GM18873 (cell line): Measurements from ENCODE around the gene TMCO5A.

Source experiments
- ATAC-seq: cut with Tn5 transposase; IDR thresholded peaks from one replicate; pipeline ENCODE4 v1.9.1; 2021; ENCODE audit warnings: mild to moderate bottlenecking, moderate library complexity, moderate number of reproducible peaks; ENCODE audit not compliant: unreplicated experiment, low FRiP score

The TMCO5A gene

DNA sequence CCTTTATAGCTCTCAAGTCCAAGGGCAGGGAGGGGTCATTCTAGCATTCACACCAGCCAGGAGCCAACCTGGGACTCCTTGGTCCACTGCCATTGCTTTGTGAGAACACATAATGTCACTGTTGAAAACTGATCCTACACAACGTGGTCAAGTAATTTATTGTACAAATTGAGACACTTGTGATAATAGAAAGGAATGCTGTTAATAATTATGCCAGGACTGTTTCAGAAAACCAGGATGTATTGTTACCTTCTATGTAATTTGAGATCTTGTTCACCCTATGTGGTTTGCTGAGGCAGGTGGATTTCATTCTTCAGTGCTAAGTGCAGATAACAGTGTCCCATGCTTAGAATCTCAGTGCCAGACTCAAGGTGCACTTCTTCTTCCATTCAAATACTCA is 33.3 kb downstream of the TMCO5A start:
- no peak for ATAC-seq

DNA sequence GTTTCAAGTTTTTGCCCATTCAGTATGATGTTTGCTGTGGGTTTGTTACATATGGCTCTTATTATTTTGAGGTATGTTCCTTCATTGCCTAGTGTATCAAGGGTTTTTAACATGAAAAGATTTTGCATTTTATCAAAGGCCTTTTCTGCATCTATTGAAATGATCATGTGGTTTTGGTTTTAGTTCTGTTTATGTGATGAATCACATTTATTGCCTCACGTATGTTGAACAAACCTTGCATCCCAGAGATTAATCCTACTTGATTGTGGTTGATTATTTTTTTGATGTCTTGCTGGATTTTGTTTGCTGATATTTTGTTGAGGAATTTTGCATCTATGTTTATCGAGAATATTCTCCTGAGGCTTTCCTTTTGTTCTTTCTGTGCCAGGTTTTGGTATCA is 39.4 kb downstream of the TMCO5A start:
- no peak for ATAC-seq

DNA sequence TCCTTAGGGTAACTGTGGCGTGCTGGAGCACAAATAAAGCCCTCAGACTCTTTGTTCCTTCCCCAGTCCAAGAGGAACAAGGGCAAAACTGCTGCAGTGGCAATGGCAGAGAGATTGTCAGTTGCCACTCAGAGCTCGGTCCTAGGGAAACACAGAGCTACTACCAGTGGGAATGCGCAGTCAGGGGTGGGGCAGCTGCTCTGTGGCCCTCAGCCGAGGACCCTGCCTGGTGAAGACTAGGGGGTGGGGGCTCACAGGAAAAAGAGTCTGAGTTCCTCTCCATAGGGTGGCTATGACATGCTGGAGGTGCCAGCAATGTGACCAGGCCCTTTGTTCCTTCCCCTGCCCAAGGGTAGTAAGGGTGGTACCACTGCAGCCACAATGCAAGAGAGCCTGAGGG is 43.8 kb downstream of the TMCO5A start:
- ATAC-seq = no peak

DNA sequence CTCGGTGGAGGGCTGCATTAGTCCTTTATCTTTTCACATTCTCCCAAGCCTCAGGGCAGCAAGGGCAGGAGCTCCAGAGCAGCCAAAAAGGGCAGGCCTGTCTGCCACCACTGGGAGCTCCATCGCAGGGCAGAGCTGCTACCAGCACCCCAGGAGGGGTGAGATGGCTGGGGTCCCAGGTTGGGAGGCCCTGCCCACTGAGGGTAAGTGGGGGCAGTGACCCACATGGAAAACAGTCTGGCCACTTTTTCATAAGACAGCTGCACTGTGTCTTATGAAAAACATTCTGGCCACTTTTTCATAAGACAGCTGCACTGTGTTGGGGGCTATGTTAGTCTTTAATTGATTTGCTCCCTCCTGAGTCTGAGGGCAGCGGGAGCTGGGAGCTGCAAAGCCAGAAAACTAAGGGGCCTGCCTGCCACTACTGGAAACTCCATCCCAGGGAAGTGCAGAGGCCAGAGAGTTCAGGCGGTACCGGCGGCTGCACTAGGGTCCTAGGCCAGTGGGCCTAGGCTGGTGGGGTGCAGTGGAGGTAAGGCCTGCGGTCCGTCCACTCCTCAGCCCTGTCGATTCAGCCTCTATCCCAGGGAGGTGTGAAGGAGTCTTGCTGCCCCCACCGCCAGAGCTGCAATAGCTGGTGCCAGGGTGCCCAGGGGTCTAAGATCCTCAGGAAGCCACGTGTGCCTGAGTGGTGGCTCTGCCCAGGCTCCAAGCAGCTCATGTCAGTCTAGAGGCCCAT is 45.4 kb downstream of the TMCO5A start:
- no peak for ATAC-seq

DNA sequence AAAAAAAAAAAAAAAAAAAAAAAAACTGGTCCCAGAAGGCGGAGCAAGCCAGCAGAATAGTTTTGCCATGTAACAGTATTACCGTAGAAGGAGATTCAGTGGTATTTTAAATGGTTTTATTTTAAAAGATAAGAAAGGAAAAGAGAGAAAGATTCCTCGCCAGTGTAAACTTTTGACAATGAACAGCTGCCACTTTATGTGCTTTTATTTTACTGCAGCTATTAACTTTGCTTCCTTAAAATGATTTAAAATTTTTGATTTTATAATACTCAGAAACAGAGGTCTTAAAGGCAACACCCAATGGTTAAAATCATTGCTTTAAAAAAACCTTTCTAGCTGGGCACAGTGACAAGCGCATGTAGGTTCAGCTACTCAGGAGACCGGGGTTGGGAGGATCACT is 46.8 kb downstream of the TMCO5A start:
- no peak for ATAC-seq

DNA sequence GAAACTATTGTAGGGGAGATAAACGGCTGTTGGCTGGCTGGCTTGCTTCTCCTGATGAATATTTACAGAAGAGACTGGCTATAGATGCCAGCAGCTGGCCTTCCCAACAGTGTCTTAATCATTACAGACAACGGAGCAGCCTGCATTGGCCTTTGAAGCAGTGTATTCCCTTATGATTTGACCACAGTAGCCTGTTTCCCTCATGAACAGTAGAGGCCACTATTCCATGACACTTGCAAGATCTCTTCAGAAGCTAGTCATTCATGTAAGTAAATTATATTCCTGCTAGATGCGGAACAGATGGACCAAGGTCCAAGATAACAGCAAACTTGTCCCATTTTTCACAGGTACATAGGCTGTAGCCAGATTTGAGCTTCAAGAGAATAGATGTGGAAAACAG is 47.3 kb downstream of the TMCO5A start:
- no peak for ATAC-seq

DNA sequence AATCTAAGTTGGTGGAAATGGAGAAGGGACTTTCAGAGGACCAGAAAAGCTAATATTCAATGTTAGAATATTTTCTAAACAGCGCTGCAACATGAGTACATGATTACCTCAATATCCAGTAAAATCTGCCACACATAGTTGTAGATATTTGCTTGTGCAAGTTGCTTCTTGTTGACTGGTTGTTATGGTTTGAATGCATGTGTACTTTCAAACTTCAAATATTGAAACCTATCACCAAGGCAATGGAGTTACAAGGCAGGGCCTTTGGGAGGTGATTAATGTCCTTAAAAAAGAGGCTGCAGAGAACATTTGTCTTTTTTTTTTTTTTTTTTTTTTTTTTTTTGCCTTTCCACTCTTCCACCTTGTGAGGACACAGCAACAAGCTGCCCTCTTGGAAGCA is 49.9 kb downstream of the TMCO5A start:
- no peak for ATAC-seq

DNA sequence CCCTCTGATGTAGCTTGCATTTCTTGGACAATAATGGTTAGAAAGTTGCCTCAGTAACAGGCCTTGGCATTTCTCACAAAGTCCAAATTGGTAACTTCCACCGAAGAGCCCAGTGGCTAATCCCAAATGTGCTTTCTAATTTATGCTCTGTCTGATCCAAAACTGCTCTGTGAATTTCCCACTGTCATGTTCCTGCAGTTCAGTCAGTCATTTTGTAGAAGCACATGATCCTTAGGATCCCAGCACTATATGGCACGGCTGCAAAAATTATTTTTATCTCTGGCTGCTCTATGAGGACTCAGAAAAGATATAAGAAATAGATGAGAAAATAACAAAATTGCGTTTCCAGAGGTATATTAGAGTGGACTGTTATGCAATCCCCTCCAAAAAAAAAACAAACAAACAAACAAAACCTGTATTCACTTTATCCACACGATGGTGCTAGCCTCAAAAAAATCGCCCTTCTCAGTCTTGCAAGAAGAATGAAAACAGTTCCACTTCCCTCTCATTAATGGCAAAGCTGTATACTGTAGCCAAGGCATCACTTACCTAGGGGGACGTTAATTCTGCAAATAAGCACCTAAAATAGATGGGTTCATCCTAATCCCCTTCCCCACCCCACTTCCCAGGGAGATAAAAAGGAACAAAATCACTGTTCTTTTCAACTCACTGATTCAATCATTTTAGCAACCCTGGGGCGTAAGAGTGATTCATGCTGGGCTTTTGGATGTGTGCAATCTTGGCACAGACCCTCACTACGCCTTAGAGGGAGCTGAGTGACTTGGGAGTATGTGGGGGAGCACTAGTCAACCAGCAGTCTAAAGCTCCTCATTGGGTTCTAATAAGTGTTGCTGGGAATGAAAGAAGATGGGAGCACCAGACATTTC is 61.3 kb downstream of the TMCO5A start:
- ATAC-seq = no peak
